Measurements from ENCODE around the gene UQCRC1. TPM values are rescaled to one million over a fixed set of nuclear protein-coding genes. Genes with fewer than 3 reads are reported as not detected.

The UQCRC1 gene
- total RNA-seq, 1 experiment from 2014 or later, result 323 TPM

- TF ChIP-seq MXD4 (CRISPR knock-in tag; IDR thresholded peaks at IDR 0.05; ENCODE audit: borderline replicate concordance) (no peak), SMAD4 (CRISPR knock-in tag; IDR thresholded peaks at IDR 0.05) (0 out of 2 replicates have a peak, but pooled peaks have one; percentile 37), ZNF416 (CRISPR knock-in tag; IDR thresholded peaks at IDR 0.05) (peak; percentile 57; the same call in 1 of the 2 replicates), GTF2I (CRISPR knock-in tag; conservative IDR thresholded peaks at IDR 0.05) (no peak), ZNF317 (CRISPR knock-in tag; IDR thresholded peaks at IDR 0.05; ENCODE audit: borderline replicate concordance, low read depth) (no peak), RELA (CRISPR knock-in tag; IDR thresholded peaks at IDR 0.05; ENCODE audit: borderline replicate concordance) (peak; percentile 94; the same call in 1 of the 2 replicates), ELF4 (CRISPR knock-in tag; IDR thresholded peaks at IDR 0.05; ENCODE audit: low read depth) (0 out of 2 replicates have a peak, but pooled peaks have one; percentile 63), TEAD1 (CRISPR knock-in tag; IDR thresholded peaks at IDR 0.05) (peak; percentile 58; the same call in 1 of the 2 replicates), ATF6 (CRISPR knock-in tag; IDR thresholded peaks at IDR 0.05) (no peak), ESRRA (CRISPR knock-in tag; IDR thresholded peaks at IDR 0.05; ENCODE audit: borderline replicate concordance) (0 out of 2 replicates have a peak, but pooled peaks have one; percentile 74), NFE2L1 (CRISPR knock-in tag; IDR thresholded peaks at IDR 0.05) (peak; percentile 39; the same call in 1 of the 2 replicates), NR1H2 (CRISPR knock-in tag; IDR thresholded peaks at IDR 0.05) (no peak), HMGA2 (CRISPR knock-in tag; IDR thresholded peaks at IDR 0.05) (no peak), E2F5 (CRISPR knock-in tag; IDR thresholded peaks at IDR 0.05) (peak; percentile 81), CDX4 (CRISPR knock-in tag; IDR thresholded peaks at IDR 0.05; ENCODE audit: borderline replicate concordance) (no peak), ZNF281 (CRISPR knock-in tag; IDR thresholded peaks at IDR 0.05) (peak; percentile 30; the same call in 1 of the 2 replicates), SOX15 (CRISPR knock-in tag; IDR thresholded peaks at IDR 0.05) (no peak), IRF2 (CRISPR knock-in tag; IDR thresholded peaks at IDR 0.05; ENCODE audit: borderline replicate concordance, low read depth) (no peak), FOXP1 (CRISPR knock-in tag; IDR thresholded peaks at IDR 0.05; ENCODE audit: borderline replicate concordance) (peak; percentile 81; the same call in 1 of the 2 replicates), KAT7 (CRISPR knock-in tag; IDR thresholded peaks at IDR 0.05; ENCODE audit: borderline replicate concordance) (peak; percentile 98), SP1 (CRISPR knock-in tag; conservative IDR thresholded peaks at IDR 0.05) (peak; percentile 85), ZNF423 (CRISPR knock-in tag; IDR thresholded peaks at IDR 0.05) (no peak)
- TF ChIP-seq, protein P1, sequence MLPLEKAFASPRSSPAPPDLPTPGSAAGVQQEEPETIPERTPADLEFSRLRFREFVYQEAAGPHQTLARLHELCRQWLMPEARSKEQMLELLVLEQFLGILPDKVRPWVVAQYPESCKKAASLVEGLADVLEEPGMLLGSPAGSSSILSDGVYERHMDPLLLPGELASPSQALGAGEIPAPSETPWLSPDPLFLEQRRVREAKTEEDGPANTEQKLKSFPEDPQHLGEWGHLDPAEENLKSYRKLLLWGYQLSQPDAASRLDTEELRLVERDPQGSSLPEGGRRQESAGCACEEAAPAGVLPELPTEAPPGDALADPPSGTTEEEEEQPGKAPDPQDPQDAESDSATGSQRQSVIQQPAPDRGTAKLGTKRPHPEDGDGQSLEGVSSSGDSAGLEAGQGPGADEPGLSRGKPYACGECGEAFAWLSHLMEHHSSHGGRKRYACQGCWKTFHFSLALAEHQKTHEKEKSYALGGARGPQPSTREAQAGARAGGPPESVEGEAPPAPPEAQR (CRISPR knock-in tag; IDR thresholded peaks at IDR 0.05), result no peak
- TF ChIP-seq, protein P2, sequence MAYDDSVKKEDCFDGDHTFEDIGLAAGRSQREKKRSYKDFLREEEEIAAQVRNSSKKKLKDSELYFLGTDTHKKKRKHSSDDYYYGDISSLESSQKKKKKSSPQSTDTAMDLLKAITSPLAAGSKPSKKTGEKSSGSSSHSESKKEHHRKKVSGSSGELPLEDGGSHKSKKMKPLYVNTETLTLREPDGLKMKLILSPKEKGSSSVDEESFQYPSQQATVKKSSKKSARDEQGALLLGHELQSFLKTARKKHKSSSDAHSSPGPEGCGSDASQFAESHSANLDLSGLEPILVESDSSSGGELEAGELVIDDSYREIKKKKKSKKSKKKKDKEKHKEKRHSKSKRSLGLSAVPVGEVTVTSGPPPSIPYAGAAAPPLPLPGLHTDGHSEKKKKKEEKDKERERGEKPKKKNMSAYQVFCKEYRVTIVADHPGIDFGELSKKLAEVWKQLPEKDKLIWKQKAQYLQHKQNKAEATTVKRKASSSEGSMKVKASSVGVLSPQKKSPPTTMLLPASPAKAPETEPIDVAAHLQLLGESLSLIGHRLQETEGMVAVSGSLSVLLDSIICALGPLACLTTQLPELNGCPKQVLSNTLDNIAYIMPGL (CRISPR knock-in tag; IDR thresholded peaks at IDR 0.05), result peak; percentile 82
- TF ChIP-seq, protein P3, sequence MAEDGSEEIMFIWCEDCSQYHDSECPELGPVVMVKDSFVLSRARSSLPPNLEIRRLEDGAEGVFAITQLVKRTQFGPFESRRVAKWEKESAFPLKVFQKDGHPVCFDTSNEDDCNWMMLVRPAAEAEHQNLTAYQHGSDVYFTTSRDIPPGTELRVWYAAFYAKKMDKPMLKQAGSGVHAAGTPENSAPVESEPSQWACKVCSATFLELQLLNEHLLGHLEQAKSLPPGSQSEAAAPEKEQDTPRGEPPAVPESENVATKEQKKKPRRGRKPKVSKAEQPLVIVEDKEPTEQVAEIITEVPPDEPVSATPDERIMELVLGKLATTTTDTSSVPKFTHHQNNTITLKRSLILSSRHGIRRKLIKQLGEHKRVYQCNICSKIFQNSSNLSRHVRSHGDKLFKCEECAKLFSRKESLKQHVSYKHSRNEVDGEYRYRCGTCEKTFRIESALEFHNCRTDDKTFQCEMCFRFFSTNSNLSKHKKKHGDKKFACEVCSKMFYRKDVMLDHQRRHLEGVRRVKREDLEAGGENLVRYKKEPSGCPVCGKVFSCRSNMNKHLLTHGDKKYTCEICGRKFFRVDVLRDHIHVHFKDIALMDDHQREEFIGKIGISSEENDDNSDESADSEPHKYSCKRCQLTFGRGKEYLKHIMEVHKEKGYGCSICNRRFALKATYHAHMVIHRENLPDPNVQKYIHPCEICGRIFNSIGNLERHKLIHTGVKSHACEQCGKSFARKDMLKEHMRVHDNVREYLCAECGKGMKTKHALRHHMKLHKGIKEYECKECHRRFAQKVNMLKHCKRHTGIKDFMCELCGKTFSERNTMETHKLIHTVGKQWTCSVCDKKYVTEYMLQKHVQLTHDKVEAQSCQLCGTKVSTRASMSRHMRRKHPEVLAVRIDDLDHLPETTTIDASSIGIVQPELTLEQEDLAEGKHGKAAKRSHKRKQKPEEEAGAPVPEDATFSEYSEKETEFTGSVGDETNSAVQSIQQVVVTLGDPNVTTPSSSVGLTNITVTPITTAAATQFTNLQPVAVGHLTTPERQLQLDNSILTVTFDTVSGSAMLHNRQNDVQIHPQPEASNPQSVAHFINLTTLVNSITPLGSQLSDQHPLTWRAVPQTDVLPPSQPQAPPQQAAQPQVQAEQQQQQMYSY (CRISPR knock-in tag; IDR thresholded peaks at IDR 0.05), result no peak
Observed at GRCh38 chr3:48656061-48656840, 46.8 kb upstream of the UQCRC1 start (continued).

Measured in WTC11 (cell line).